ENCODE data around the gene CAPZB. TPM values are rescaled to one million over a fixed set of nuclear protein-coding genes. Genes with fewer than 3 reads are reported as not detected.

The CAPZB gene
- total and polyA plus RNA-seq, 4 donors = 230 to 297 (median 272) TPM

GRCh38 chr1:19416921-19417470 is 68.3 kb downstream of the CAPZB start:
- H3K36me3 ChIP-seq (ENCODE audit: control insufficient read depth in 1 of 2, insufficient read depth in 2 of 2, low read length in 1 of 2) = peaks cover 0 to 3% of the 10 kb centered on the region in 2 donors
- no peaks in the 10 kb centered on the region for H3K27me3 ChIP-seq (ENCODE audit: control insufficient read depth in 1 of 2, insufficient read depth in 2 of 2, low read length in 1 of 2)
- no peak overlapping the region for H3K4me3 ChIP-seq (ENCODE audit: low read length in 2 of 2)
- ATAC-seq (ENCODE audit: low FRiP score) (no peak), DNase-seq (no peak)
- H3K9me3 ChIP-seq (ENCODE audit: control insufficient read depth, low read length) = no peaks in the 10 kb centered on the region
- H3K27ac ChIP-seq (ENCODE audit: low read depth in 1 of 2, low read length in 2 of 2) = peak overlapping the region in 1 of 2 donors; percentile 52
- peaks cover 3 to 8% of the 10 kb centered on the region in 2 donors for H3K4me1 ChIP-seq (ENCODE audit: control insufficient read depth in 1 of 2, insufficient read depth in 2 of 2, low read length in 2 of 2)
- WGBS, 2 donors = 28 to 36% methylated on average over 6 of the region's 6 CpGs
- intact Hi-C loops (cut with DNase I) = loop anchor here in 1 of 2 donors (5.0 kb wide), 1 partner anchor 35 kb away; no protein-coding TSS in a partner anchor

GRCh38 chr1:19416145-19416544 is 69.2 kb downstream of the CAPZB start:
- peak overlapping the region in 1 of 2 donors; percentile 19 for H3K27ac ChIP-seq (ENCODE audit: low read depth in 1 of 2, low read length in 2 of 2)
- H3K4me1 ChIP-seq (ENCODE audit: control insufficient read depth in 1 of 2, insufficient read depth in 2 of 2, low read length in 2 of 2) = peaks cover 3 to 8% of the 10 kb centered on the region in 2 donors
- intact Hi-C loops (cut with DNase I) = loop anchor here in 1 of 2 donors (5.0 kb wide), 1 partner anchor 36 kb away; no protein-coding TSS in a partner anchor
- no peak for DNase-seq
- ATAC-seq (ENCODE audit: low FRiP score) = no peak
- peaks cover 0 to 3% of the 10 kb centered on the region in 2 donors for H3K36me3 ChIP-seq (ENCODE audit: control insufficient read depth in 1 of 2, insufficient read depth in 2 of 2, low read length in 1 of 2)
- H3K4me3 ChIP-seq (ENCODE audit: low read length in 2 of 2) = no peak overlapping the region
- no peaks in the 10 kb centered on the region for H3K9me3 ChIP-seq (ENCODE audit: control insufficient read depth, low read length)
- H3K27me3 ChIP-seq (ENCODE audit: control insufficient read depth in 1 of 2, insufficient read depth in 2 of 2, low read length in 1 of 2) = no peaks in the 10 kb centered on the region
- 67 to 70% methylated on average over 5 of the region's 5 CpGs for WGBS, 2 donors

- peak overlapping the region; percentile 72 to 82 for H3K27ac ChIP-seq (ENCODE audit: low read depth in 1 of 2, low read length in 2 of 2)
- H3K4me1 ChIP-seq (ENCODE audit: control insufficient read depth in 1 of 2, insufficient read depth in 2 of 2, low read length in 2 of 2) = peaks cover 3 to 8% of the 10 kb centered on the region in 2 donors
- WGBS, 2 donors = 2 to 3% methylated on average over 2 of the region's 2 CpGs
- H3K36me3 ChIP-seq (ENCODE audit: control insufficient read depth in 1 of 2, insufficient read depth in 2 of 2, low read length in 1 of 2) = peaks cover 0 to 3% of the 10 kb centered on the region in 2 donors
- no peaks in the 10 kb centered on the region for H3K27me3 ChIP-seq (ENCODE audit: control insufficient read depth in 1 of 2, insufficient read depth in 2 of 2, low read length in 1 of 2)
- intact Hi-C loops (cut with DNase I) = loop anchor here in 1 of 2 donors (5.0 kb wide), 1 partner anchor 38 kb away; no protein-coding TSS in a partner anchor
- H3K9me3 ChIP-seq (ENCODE audit: control insufficient read depth, low read length) = no peaks in the 10 kb centered on the region
- ATAC-seq (ENCODE audit: low FRiP score) (peak; percentile 81), DNase-seq (peak in 1 of 2 donors; percentile 61)
- no peak overlapping the region for H3K4me3 ChIP-seq (ENCODE audit: low read length in 2 of 2)
Observed at GRCh38 chr1:19414515-19415121, 70.7 kb downstream of the CAPZB start.

GRCh38 chr1:19413999-19414398 is 71.3 kb downstream of the CAPZB start:
- Histone ChIP-seq H3K27ac (ENCODE audit: low read depth in 1 of 2, low read length in 2 of 2) (peak overlapping the region; percentile 44 to 72), H3K4me1 (ENCODE audit: control insufficient read depth in 1 of 2, insufficient read depth in 2 of 2, low read length in 2 of 2) (peaks cover 0 to 8% of the 10 kb centered on the region in 2 donors), H3K27me3 (ENCODE audit: control insufficient read depth in 1 of 2, insufficient read depth in 2 of 2, low read length in 1 of 2) (no peaks in the 10 kb centered on the region), H3K36me3 (ENCODE audit: control insufficient read depth in 1 of 2, insufficient read depth in 2 of 2, low read length in 1 of 2) (no peaks in the 10 kb centered on the region), H3K9me3 (ENCODE audit: control insufficient read depth, low read length) (no peaks in the 10 kb centered on the region), H3K4me3 (ENCODE audit: low read length in 2 of 2) (no peak overlapping the region)
- 13 to 19% methylated on average over 12 of the region's 12 CpGs for WGBS, 2 donors
- DNase-seq (no peak), ATAC-seq (ENCODE audit: low FRiP score) (peak; percentile 33)
- intact Hi-C loops (cut with DNase I) = no loop called here

GRCh38 chr1:19412654-19413053 is 72.7 kb downstream of the CAPZB start:
- peaks cover 0 to 13% of the 10 kb centered on the region in 2 donors for H3K4me1 ChIP-seq (ENCODE audit: control insufficient read depth in 1 of 2, insufficient read depth in 2 of 2, low read length in 2 of 2)
- no peaks in the 10 kb centered on the region for H3K27me3 ChIP-seq (ENCODE audit: control insufficient read depth in 1 of 2, insufficient read depth in 2 of 2, low read length in 1 of 2)
- no peaks in the 10 kb centered on the region for H3K36me3 ChIP-seq (ENCODE audit: control insufficient read depth in 1 of 2, insufficient read depth in 2 of 2, low read length in 1 of 2)
- no peak for DNase-seq
- WGBS, 2 donors = 89 to 91% methylated on average over 8 of the region's 8 CpGs
- H3K27ac ChIP-seq (ENCODE audit: low read depth in 1 of 2, low read length in 2 of 2) = peak overlapping the region; percentile 4 to 25
- intact Hi-C loops (cut with DNase I) = no loop called here
- H3K9me3 ChIP-seq (ENCODE audit: control insufficient read depth, low read length) = no peaks in the 10 kb centered on the region
- no peak overlapping the region for H3K4me3 ChIP-seq (ENCODE audit: low read length in 2 of 2)
- no peak for ATAC-seq (ENCODE audit: low FRiP score)

GRCh38 chr1:19411612-19412011 is 73.7 kb downstream of the CAPZB start:
- ATAC-seq (ENCODE audit: low FRiP score) (no peak), DNase-seq (no peak)
- 64 to 66% methylated on average over 8 of the region's 8 CpGs for WGBS, 2 donors
- no peaks in the 10 kb centered on the region for H3K9me3 ChIP-seq (ENCODE audit: control insufficient read depth, low read length)
- no peak overlapping the region for H3K27ac ChIP-seq (ENCODE audit: low read depth in 1 of 2, low read length in 2 of 2)
- no peak overlapping the region for H3K4me3 ChIP-seq (ENCODE audit: low read length in 2 of 2)
- intact Hi-C loops (cut with DNase I) = no loop called here
- no peaks in the 10 kb centered on the region for H3K27me3 ChIP-seq (ENCODE audit: control insufficient read depth in 1 of 2, insufficient read depth in 2 of 2, low read length in 1 of 2)
- H3K36me3 ChIP-seq (ENCODE audit: control insufficient read depth in 1 of 2, insufficient read depth in 2 of 2, low read length in 1 of 2) = no peaks in the 10 kb centered on the region
- H3K4me1 ChIP-seq (ENCODE audit: control insufficient read depth in 1 of 2, insufficient read depth in 2 of 2, low read length in 2 of 2) = peaks cover 0 to 10% of the 10 kb centered on the region in 2 donors

GRCh38 chr1:19410393-19410792 is 74.9 kb downstream of the CAPZB start:
- no peak for DNase-seq
- intact Hi-C loops (cut with DNase I) = no loop called here
- no peak overlapping the region for H3K27ac ChIP-seq (ENCODE audit: low read depth in 1 of 2, low read length in 2 of 2)
- no peaks in the 10 kb centered on the region for H3K27me3 ChIP-seq (ENCODE audit: control insufficient read depth in 1 of 2, insufficient read depth in 2 of 2, low read length in 1 of 2)
- ATAC-seq (ENCODE audit: low FRiP score) = no peak
- 77 to 82% methylated on average over 5 of the region's 5 CpGs for WGBS, 2 donors
- no peaks in the 10 kb centered on the region for H3K9me3 ChIP-seq (ENCODE audit: control insufficient read depth, low read length)
- no peaks in the 10 kb centered on the region for H3K36me3 ChIP-seq (ENCODE audit: control insufficient read depth in 1 of 2, insufficient read depth in 2 of 2, low read length in 1 of 2)
- no peak overlapping the region for H3K4me3 ChIP-seq (ENCODE audit: low read length in 2 of 2)
- peaks cover 0 to 10% of the 10 kb centered on the region in 2 donors for H3K4me1 ChIP-seq (ENCODE audit: control insufficient read depth in 1 of 2, insufficient read depth in 2 of 2, low read length in 2 of 2)

- no peaks in the 10 kb centered on the region for H3K9me3 ChIP-seq (ENCODE audit: control insufficient read depth, low read length)
- H3K4me3 ChIP-seq (ENCODE audit: low read length in 2 of 2) = no peak overlapping the region
- intact Hi-C loops (cut with DNase I) = no loop called here
- no peaks in the 10 kb centered on the region for H3K27me3 ChIP-seq (ENCODE audit: control insufficient read depth in 1 of 2, insufficient read depth in 2 of 2, low read length in 1 of 2)
- 91 to 92% methylated on average over 7 of the region's 7 CpGs for WGBS, 2 donors
- DNase-seq (no peak), ATAC-seq (ENCODE audit: low FRiP score) (no peak)
- no peak overlapping the region for H3K27ac ChIP-seq (ENCODE audit: low read depth in 1 of 2, low read length in 2 of 2)
- H3K36me3 ChIP-seq (ENCODE audit: control insufficient read depth in 1 of 2, insufficient read depth in 2 of 2, low read length in 1 of 2) = no peaks in the 10 kb centered on the region
- peaks cover 0 to 6% of the 10 kb centered on the region in 2 donors for H3K4me1 ChIP-seq (ENCODE audit: control insufficient read depth in 1 of 2, insufficient read depth in 2 of 2, low read length in 2 of 2)
Observed at GRCh38 chr1:19409477-19410341, 75.6 kb downstream of the CAPZB start.

Data from aorta (tissue), 5 donors.